ENCODE data around the gene PANK3. TPM values are rescaled to one million over a fixed set of nuclear protein-coding genes. Genes with fewer than 3 reads are reported as not detected.

The PANK3 gene
- total RNA-seq, 1 donor from 2014 or later, result 96.6 TPM

Small RNAs within 50 kb of the gene (microRNA-seq; reads per million reads assigned to microRNA genes)
- not detected for gene MIR103A1 (ENCODE audit: borderline number of aligned reads, unreplicated experiment)
- not detected for gene MIR103B1 (ENCODE audit: borderline number of aligned reads, unreplicated experiment)

Other genes starting within 250 kb of the PANK3 start
- gene RARS1, start 92.9 kb downstream of the PANK3 start, total RNA-seq, result 94.6 and 102 TPM in 2 replicates
- 3.1 and 4.5 TPM in 2 replicates for gene FBLL1, start 50.1 kb downstream of the PANK3 start, total RNA-seq